ENCODE results near the gene TTC21A. TPM values are rescaled to one million over a fixed set of nuclear protein-coding genes. Genes with fewer than 3 reads are reported as not detected.

The TTC21A gene
- total and polyA plus RNA-seq, 2 of the 13 experiments (the other 11 are each of a cell fraction or from before 2014, with no cell fraction given), result 0.31 to 1.5 TPM

GRCh38 chr3:39148435-39149058 lies 41.1 kb downstream of the TTC21A start:
- H3K4me3 ChIP-seq (replicated peaks in 1 of 3; ENCODE audit: insufficient read depth in 1 of 3, low read depth in 2 of 3, low read length in 3 of 3), result no peak overlapping the region; a peak in 1 of 6 replicates
- peak overlapping the region; percentile 43; the same call in 1 of the 2 replicates for H3K4me2 ChIP-seq (ENCODE audit: low read depth, low read length)
- 80% methylated on average over 7 of the region's 9 CpGs for WGBS (ENCODE audit: low lambda C conversion rate)

More at GRCh38 chr3:39148435-39149058, 41.1 kb downstream of the TTC21A start:
- H3K27ac ChIP-seq (ENCODE audit: extremely low read length, insufficient read depth, low read length), result peak overlapping the region; percentile 26
- H3K27me3 ChIP-seq (ENCODE audit: control insufficient read depth in 1 of 2, insufficient read depth in 2 of 2, low read length in 2 of 2), result no peaks in the 10 kb centered on the region; a peak in 1 of 5 replicates
- no peak for FAIRE-seq
- H3K79me2 ChIP-seq (ENCODE audit: insufficient read depth, low read length), result peaks cover 61% of the 10 kb centered on the region
- H2AFZ ChIP-seq (ENCODE audit: low read length), result no peak overlapping the region
- H3K36me3 ChIP-seq (replicated peaks in 1 of 2; ENCODE audit: control insufficient read depth in 1 of 2, insufficient read depth in 2 of 2, low read length in 2 of 2), result peaks cover 18 to 35% of the 10 kb centered on the region in 2 experiments; a peak in 4 of 5 replicates
- no peaks in the 10 kb centered on the region for H3K9me3 ChIP-seq (ENCODE audit: low read length)
- no peak for ATAC-seq
- H3K9ac ChIP-seq (ENCODE audit: insufficient read depth, low read depth, low read length), result 0 out of 2 replicates have a peak overlapping the region, but pooled peaks have one; percentile 11
- ChIA-PET CTCF (ENCODE audit: low intra/inter-chr PET ratio, low total read pairs) (no interaction called here), POLR2A (no interaction called here)
- intact Hi-C loops (cut with micrococcal nuclease; ENCODE audit: unreplicated experiment) (no loop called here), in situ Hi-C loops (cut with HindIII; ENCODE audit: extremely low pct_ligation_motif_present, low pct_unique_long_range_greater_than_20kb) (no loop called here)
- no peak for DNase-seq (ENCODE audit: low spot score)
- BruUV-seq (replicated peaks), result no TSS peak
- peaks cover 64% of the 10 kb centered on the region for H4K20me1 ChIP-seq (ENCODE audit: insufficient read depth, low read length)
- peaks cover 62% of the 10 kb centered on the region for H3K4me1 ChIP-seq (ENCODE audit: insufficient read depth, low read length)
- no peak for TF ChIP-seq MTA1 (CRISPR knock-in tag; IDR thresholded peaks at IDR 0.05; ENCODE audit: borderline replicate concordance)
- TF ChIP-seq FUBP1 (CRISPR knock-in tag; IDR thresholded peaks at IDR 0.05; ENCODE audit: borderline replicate concordance), result no peak
- no peak for TF ChIP-seq ZBTB7A (CRISPR knock-in tag; IDR thresholded peaks at IDR 0.05)
- TF ChIP-seq CHD4 (IDR thresholded peaks at IDR 0.05; ENCODE audit: borderline replicate concordance, low read length), result no peak
- TF ChIP-seq ZNF768 (CRISPR knock-in tag; IDR thresholded peaks at IDR 0.05), result peak; percentile 57

All from HepG2 (cell line).